Adrenal gland (tissue), 12 donors: ENCODE data around the gene TEKT5. TPM values are rescaled to one million over a fixed set of nuclear protein-coding genes. Genes with fewer than 3 reads are reported as not detected.

Source experiments
- DNase-seq, 7 donors: peaks; one replicate each; pipeline ENCODE4 v3.0.0-alpha.2; 2019 to 2020
- H3K27ac ChIP-seq, 5 donors: fragments of 200-600 bp; sonication (generic) in 4 of 5; 1 replicate in 3 of 5; 2 replicates in 2 of 5; pipeline versions ENCODE4 v1.5.1 to v1.8.0; 2016 to 2020; ENCODE audit warnings: mild to moderate bottlenecking in 1 of 5
- H3K27me3 ChIP-seq: fragments of 200-600 bp; 2 replicates; pipeline ENCODE4 v1.8.0; 2021
- H3K36me3 ChIP-seq, 2 donors: fragments of 200-600 bp; replicated peaks in 1 of 2; 1 replicate in 1 of 2; 2 replicates in 1 of 2; pipeline versions ENCODE4 v1.5.1 to v1.8.0; 2018 to 2022
- H3K4me1 ChIP-seq, 2 donors: fragments of 200-600 bp; replicated peaks in 1 of 2; 1 replicate in 1 of 2; 2 replicates in 1 of 2; pipeline versions ENCODE4 v1.5.1 to v1.8.0; 2018 to 2021
- H3K4me3 ChIP-seq, 4 donors: fragments of 200-600 bp; sonication (generic) in 3 of 4; one replicate each; pipeline ENCODE4 v1.5.1; 2016 to 2018
- H3K9me3 ChIP-seq, 3 donors: fragments of 200-600 bp; sonication (generic) in 1 of 3; replicated peaks in 1 of 3; 1 replicate in 2 of 3; 2 replicates in 1 of 3; pipeline versions ENCODE4 v1.5.1 to v1.8.0; 2016 to 2021
- CTCF ChIP-seq, 6 experiments: fragments of 450-650 bp in 4 of 6; fragments of 200-600 bp in 2 of 6; sonication (generic) in 1 of 6; IDR thresholded peaks; 1 replicate in 5 of 6; 2 replicates in 1 of 6; pipeline versions ENCODE4 v1.5.1 to v1.8.0; 2016 to 2021; ENCODE audit warnings: antibody characterized with exemption in 6 of 6, mild to moderate bottlenecking in 2 of 6, moderate library complexity in 1 of 6
- POLR2A ChIP-seq, 2 donors: fragments of 450-650 bp; IDR thresholded peaks; one replicate each; pipeline ENCODE4 v1.6.1; 2017; ENCODE audit warnings: antibody characterized with exemption in 2 of 2, mild to moderate bottlenecking in 2 of 2, moderate library complexity in 1 of 2
- WGBS, 4 donors: extraction: QIAGEN DNeasy Blood & Tissue Kit in 2 of 4; methylation state at CpG; one replicate each; pipeline versions ENCODE4 v1.1.5 to v1.1.7; 2013 to 2017; 5-methylcytosine and 5-hydroxymethylcytosine counted together
- intact Hi-C, 2 donors: fragments of 100-400 bp; cut with DNase I; formaldehyde crosslinking; loops; one replicate each; pipeline versions ENCODE4 v1.14.1 to v1.15.0; 2022 to 2023
- polyA plus RNA-seq, 3 donors: library from polyadenylated mRNA; stranded (reverse); fragments of 200-250 nt in 2 of 3; fragments of 350-450 nt in 1 of 3; fragmentation: Illumina TruSeq in 1 of 3; extraction: RNeasy Lipid Tissue Mini Kit (QIAGEN cat#74804) in 1 of 3; gene quantifications; one replicate each; pipeline ENCODE4 v1.2.3, GENCODE V29; 2013 to 2014
- total RNA-seq, 9 donors: library from RNA; depleted of rRNA in 4 of 9; stranded (reverse); fragments of >200 nt in 4 of 9; fragments of 120-200 nt in 1 of 9; fragmentation: NEBNext Ultra II Directional in 1 of 9; extraction: Animal tissue kit (Norgen Biotek cat#: 25700) in 1 of 9; gene quantifications; one replicate each; pipeline versions ENCODE4 v1.1.0 to v1.2.4, GENCODE V29; 2013 to 2023
- donor health status: healthy with polysubstance abuse.
- donor health status: Bipolar disorder and iron deficiency.
- donor health status: DM: yes; HTN: yes; CAD: no.
- donor health status: DM: no; HTN: no; CAD: no.
- donor health status: DM: no; HTN: no; CAD: no.
- donor health status: DM: yes; HTN: yes; CAD: no.

Gene TEKT5
- total and polyA plus RNA-seq, 12 donors, result 0.34 to 0.88 (median 0.43) TPM; not detected in 8

- peaks cover 0 to 4% of the 10 kb centered on the region in 2 donors for H3K4me1 ChIP-seq
- peak in 4 of 7 donors; percentile 15 to 55 (median 46) for DNase-seq
- no peaks in the 10 kb centered on the region for H3K27me3 ChIP-seq
- no peak for TF ChIP-seq CTCF (IDR thresholded peaks at IDR 0.05)
- no peak for TF ChIP-seq POLR2A (IDR thresholded peaks at IDR 0.05)
- H3K36me3 ChIP-seq, result no peaks in the 10 kb centered on the region
- no peak overlapping the region for H3K27ac ChIP-seq
- WGBS, 4 donors, result 36 to 48% (median 46%) methylated on average over 15 to 16 of the region's 16 CpGs
- no peak overlapping the region for H3K4me3 ChIP-seq
- no peaks in the 10 kb centered on the region for H3K9me3 ChIP-seq
- intact Hi-C loops, result no loop called here
These were observed 33.5 kb upstream of the TEKT5 start for GRCh38 chr16:10728003-10728887.

DNA sequence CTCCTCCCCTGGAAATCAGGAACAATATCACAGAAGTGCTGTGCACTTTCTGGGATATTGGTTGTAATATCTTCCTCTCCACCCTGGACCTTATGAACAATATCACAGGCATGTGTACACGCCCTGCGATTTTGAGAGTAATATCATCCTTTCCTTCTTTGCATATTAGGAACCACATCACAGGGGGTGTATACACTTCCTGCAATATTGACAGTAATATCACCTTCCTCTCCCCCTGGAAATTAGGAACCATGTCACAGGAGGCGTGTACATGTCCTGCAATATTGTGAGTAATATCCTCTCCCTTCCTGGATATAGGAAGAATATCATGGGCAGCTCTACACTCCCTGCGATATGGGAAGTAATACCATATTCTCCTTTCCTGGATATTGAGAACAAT, 14.2 kb upstream of the TEKT5 start:
- no peaks in the 10 kb centered on the region for H3K9me3 ChIP-seq
- 54 to 64% (median 63%) methylated on average over 4 of the region's 4 CpGs for WGBS, 4 donors
- peaks cover 3% of the 10 kb centered on the region for H3K27me3 ChIP-seq
- DNase-seq, result no peak
- H3K4me1 ChIP-seq, result no peaks in the 10 kb centered on the region
- H3K27ac ChIP-seq, result no peak overlapping the region
- intact Hi-C loops, result no loop called here
- no peak overlapping the region for H3K4me3 ChIP-seq
- TF ChIP-seq CTCF (IDR thresholded peaks at IDR 0.05) (no peak), POLR2A (IDR thresholded peaks at IDR 0.05) (no peak)
- no peaks in the 10 kb centered on the region for H3K36me3 ChIP-seq

GRCh38 chr16:10699756-10700155, 5.0 kb upstream of the TEKT5 start:
- intact Hi-C loops, result no loop called here
- Histone ChIP-seq H3K4me3 (no peak overlapping the region), H3K27me3 (no peaks in the 10 kb centered on the region), H3K27ac (no peak overlapping the region), H3K4me1 (no peaks in the 10 kb centered on the region), H3K36me3 (no peaks in the 10 kb centered on the region), H3K9me3 (no peaks in the 10 kb centered on the region)
- WGBS, 4 donors, result 38 to 85% (median 65%) methylated on average over 1 of the region's 1 CpG
- no peak for DNase-seq
- TF ChIP-seq CTCF (IDR thresholded peaks at IDR 0.05) (no peak), POLR2A (IDR thresholded peaks at IDR 0.05) (no peak)

GRCh38 chr16:10694306-10694705, 424 bp downstream of the TEKT5 start:
- H3K36me3 ChIP-seq, result no peaks in the 10 kb centered on the region
- TF ChIP-seq CTCF (IDR thresholded peaks at IDR 0.05) (no peak), POLR2A (IDR thresholded peaks at IDR 0.05) (no peak)
- no peaks in the 10 kb centered on the region for H3K9me3 ChIP-seq
- intact Hi-C loops, result no loop called here
- WGBS, 4 donors, result 89 to 94% (median 91%) methylated on average over 21 of the region's 21 CpGs
- H3K27ac ChIP-seq, result no peak overlapping the region
- DNase-seq, result no peak
- no peaks in the 10 kb centered on the region for H3K27me3 ChIP-seq
- H3K4me1 ChIP-seq, result no peaks in the 10 kb centered on the region
- no peak overlapping the region for H3K4me3 ChIP-seq
